GDM1 (cell line): ENCODE data around the gene NFXL1.
A peak's percentile ranks its signal among the peaks of the same experiment; 100 is the strongest.

Experiments
- DNase-seq: peaks from one replicate; lab custom pipeline; 2025; lab: John Stamatoyannopoulos, UW

The NFXL1 gene

DNA sequence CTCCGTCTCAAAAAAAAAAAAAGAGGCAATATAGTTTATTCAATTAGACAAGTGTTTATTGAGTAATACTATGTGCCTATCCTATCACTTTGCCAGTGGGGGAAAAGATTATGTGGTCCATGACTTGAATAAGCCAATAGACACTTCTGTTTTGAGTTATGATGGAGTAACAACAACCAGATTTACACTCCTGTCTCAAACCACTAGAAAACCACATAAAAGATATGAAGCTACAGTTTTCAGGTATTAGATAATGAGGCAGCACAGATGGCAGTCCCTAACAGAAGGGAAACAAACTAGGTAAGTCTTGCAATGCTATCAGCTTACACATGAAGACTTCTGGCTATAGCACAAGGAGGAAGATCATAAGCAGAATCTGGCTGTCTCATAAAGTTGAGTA, 22.5 kb downstream of the NFXL1 start:
- no peak for DNase-seq

DNA sequence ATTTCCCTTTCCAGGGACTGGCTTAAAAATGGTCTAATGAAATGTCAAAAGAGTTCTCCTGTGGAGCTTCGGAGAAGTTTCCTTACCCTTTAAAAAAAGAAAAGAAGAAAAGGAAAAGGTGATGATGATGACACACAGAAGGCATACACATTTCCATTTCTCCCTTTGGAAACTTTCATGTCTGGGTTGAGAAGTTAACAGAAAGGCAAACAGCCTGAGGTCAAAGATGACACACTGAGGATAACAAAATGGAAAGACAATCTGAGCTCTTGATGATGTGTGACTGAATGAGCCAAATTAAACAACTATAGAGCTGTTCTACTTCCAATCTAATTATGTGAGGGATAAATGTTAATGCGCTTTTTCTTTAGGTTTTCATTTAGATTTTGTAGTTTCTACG, 32.2 kb downstream of the NFXL1 start:
- DNase-seq, result no peak

- DNase-seq, result no peak
These were observed 34.9 kb downstream of the NFXL1 start for GRCh38 chr4:47879458-47879857.

- DNase-seq, result no peak
These were observed 37.4 kb downstream of the NFXL1 start for GRCh38 chr4:47876784-47877546.

- no peak for DNase-seq
These were observed 38.1 kb downstream of the NFXL1 start for GRCh38 chr4:47876310-47876709.

DNA sequence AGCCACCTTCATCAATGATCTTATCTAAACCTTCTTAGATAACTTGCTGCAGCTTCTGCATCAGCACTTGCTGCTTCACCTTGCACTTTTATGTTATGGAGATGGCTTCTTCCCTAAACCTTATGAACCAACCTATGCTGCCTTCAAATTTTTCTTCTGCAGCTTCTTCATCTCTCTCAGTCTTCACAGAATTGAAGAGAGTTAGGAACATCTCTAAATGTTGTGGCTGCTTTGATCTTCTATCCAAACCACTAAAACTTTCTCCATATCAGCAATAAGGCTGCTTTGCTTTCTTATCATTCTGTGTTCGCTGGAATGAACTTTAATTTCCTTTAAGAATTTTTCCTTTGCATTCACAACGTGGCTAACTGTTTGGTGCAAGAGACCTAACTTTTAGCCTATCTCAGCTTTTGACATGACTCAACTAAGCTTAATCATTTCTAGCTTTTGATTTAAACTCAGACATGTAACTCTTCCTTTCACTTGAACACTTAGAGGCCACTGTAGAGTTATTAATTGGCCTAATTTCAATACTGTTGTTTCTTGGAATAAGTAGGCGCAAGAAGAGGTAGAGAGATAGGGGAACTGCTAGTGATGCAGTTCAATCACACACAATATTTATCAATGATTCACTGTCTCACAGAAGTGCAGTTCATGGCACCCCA, 40.4 kb downstream of the NFXL1 start:
- DNase-seq, result no peak

DNA sequence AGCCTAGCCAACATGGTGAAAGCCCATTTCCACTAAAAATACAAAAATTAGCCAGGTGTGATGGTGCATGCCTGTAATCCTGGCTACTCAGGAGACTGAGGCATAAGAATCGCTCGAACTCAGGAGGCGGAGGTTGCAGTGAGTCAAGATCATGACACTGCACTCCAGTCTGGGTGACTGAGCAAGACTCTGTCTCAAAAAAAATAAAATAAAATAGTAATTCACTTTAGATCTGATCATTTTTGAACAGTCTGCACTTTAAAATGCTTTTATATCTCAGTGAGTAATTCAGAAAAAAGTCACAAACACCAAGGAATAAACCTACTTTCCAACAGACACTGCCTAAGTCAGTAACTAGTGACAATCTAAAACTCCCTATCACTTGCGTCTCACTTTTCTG, 50.9 kb downstream of the NFXL1 start:
- DNase-seq, result no peak

- no peak for DNase-seq
These were observed 52.1 kb downstream of the NFXL1 start for GRCh38 chr4:47862297-47862696.

GRCh38 chr4:47860305-47860704, 54.1 kb downstream of the NFXL1 start:
- DNase-seq, result no peak

GRCh38 chr4:47858006-47858405, 56.4 kb downstream of the NFXL1 start:
- DNase-seq, result no peak

- DNase-seq, result no peak
These were observed 57.7 kb downstream of the NFXL1 start for GRCh38 chr4:47856713-47857112.

DNA sequence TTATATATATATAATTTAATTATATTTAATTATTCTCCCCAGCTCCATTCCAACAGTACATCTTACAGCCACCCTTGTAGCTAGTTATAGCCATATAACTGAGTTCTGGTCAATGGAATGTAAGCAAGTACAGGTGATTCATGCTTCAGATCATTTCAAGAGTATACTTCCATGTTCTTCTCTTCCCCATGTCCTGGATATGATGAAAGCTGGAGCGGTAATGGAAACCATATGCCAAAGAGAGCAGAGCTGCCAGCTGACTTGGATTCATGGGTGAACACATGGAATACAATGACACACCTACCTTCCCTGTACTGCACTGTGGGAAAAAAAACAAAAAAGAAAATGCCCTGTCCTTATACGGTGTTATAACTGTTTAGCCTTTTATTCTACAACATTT, 59.0 kb downstream of the NFXL1 start:
- DNase-seq, result no peak

DNA sequence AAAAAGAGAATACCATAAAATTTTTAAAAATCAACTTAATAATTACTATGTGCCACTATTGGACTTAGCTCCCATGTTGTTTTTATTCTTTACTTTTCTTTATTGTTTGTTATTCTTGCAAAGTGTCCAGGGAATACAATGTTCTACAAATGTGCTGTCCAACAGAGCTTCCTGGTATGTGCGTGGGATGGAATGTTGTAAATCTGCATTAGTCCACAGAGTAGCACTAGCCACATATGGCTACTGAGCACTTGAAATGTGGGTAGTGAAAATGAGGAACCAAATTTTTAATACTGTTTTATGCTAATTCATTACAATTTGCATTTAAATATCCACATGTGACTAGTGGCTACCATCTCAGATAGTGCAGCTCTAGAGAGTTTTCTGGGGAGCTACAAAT, 62.2 kb downstream of the NFXL1 start:
- DNase-seq, result no peak

GRCh38 chr4:47849466-47849865, 64.9 kb downstream of the NFXL1 start:
- no peak for DNase-seq

DNA sequence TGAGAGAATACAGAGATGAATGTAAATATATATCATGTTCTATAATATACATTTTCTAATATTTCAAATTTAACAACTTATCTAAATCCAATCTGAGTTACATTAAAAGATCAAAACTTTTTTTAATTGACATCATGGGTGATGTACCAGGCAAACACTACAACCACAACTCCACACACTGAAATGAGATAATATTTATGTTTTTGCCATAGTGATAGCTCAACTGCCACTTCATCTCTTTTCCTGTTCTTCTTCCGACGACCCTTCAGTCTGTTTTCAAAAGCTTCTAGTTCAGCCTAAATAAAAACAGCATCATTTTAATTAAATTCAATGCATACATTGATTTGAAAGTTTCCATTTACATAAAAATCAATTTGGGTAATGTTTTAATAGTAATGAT, 66.3 kb downstream of the NFXL1 start:
- DNase-seq, result no peak

- DNase-seq, result no peak
These were observed 71.4 kb downstream of the NFXL1 start for GRCh38 chr4:47842985-47843384.

DNA sequence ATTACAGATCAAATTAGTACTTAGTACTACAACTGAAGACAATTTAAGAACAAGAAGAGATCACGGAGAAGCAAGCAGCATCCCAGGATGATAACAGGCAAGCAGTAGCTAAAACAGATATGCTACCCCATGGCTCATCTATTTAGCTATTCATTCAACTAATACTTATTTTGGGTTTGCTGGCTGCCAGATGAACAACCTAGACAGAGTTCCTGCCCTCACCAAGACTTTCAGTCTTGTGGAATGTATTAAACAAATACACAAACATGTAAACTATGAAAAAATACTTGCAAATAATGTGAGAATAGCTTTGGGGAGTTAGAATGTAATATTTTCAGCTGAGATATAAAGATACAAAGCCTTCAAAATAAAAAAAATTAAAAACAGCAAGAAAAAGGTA, 74.1 kb downstream of the NFXL1 start:
- no peak for DNase-seq

DNA sequence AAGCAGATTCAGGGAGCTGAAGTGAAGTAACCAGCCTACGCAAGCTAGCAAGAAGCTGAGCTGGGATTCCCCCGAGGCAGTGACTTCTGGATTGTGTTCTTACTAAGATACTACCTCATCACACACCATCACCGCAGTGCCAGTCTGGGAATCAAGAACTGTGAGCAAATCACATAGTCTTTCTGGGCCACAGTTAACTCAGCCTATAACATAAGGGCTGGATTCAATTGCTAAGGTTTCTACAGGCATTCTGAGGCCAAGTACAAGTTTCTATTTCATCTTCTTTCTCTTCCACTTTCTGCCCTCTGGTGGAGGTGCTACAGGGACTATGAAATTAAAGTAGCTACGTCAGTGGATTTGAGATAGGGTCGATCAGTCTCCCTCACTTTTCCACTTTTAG, 75.1 kb downstream of the NFXL1 start:
- no peak for DNase-seq

DNA sequence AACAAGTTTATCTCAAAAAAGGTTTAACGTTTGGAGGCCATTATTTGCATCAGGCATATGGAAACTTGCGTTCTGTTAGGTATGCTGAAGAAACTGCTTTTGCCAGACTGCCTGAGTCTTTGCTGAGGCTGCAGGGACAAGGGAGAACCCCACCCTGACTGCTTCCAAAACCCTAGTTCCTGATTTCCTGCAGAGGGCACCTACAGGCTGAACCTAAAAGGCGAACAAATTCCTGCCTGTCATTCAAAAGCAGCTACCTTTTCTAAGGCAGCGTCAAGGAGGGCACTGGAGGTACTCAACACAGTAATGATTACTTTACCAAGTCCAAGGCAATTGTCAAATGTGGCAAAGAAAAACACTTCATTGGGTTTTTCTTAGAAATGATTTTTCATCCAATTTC, 75.9 kb downstream of the NFXL1 start:
- no peak for DNase-seq

DNA sequence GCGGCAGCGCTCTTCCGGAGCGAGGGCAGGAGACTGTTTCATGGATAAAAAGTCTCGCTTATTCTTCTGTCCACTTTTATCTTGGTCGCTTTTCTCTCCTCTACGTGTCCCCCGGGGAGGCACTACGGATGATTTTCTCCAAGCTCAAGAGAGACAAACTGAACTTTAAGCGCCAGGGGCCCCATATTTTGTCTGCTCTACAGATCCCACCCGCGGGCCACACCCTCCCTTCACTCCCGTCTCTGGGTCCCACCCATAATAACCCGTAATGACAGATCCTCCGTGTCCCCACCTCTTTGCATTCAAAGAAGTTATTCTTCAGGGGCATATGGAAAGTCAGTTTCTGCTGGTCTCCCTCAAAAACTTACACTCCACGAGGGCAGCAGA, 76.5 kb downstream of the NFXL1 start, which contains the start of gene CORIN:
Gene CORIN (minus strand): TSS at position 160 of the 387 bp plus-strand sequence. CDS start 118 bp downstream, at position 42.
- DNase-seq, result no peak

DNA sequence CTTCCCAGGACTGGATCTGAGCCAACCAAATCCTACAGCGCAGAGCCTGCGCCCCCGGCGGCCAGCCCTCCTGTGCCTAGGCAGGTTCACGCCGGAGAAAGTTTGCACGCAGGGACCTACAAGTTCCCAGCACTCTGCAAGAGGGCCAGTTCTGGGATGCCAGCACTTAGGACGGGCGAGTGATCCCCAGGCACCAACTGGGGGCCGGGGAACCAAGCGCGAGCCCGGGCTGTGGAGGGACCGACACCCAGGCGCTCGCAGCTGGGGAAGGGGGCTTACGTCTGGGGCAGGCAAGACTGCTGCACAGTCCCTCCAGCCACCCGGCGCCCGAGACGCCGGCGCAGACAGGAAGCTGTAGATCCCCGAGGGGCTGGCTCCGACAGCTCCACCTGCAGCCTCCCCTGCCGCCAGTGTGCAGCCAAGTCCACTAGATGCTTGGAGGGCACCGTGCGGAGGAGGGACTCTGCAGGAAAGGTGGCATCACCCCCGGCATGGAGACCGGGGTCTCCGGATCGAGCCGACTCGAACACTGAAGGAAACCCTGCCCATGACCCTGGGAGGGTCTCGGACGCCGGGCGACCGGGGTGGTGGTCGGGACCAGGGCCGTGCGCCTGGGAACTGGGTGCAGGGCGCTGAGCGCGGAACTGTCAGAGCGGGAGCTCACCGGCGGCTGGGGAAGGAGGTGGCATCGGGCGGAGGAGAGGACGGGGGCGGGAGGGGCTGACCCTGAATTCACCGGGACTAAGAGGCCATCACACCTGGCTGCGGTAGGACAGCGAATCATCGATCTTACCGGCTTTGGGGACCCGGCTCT, 77.1 kb downstream of the NFXL1 start:
- no peak for DNase-seq

DNA sequence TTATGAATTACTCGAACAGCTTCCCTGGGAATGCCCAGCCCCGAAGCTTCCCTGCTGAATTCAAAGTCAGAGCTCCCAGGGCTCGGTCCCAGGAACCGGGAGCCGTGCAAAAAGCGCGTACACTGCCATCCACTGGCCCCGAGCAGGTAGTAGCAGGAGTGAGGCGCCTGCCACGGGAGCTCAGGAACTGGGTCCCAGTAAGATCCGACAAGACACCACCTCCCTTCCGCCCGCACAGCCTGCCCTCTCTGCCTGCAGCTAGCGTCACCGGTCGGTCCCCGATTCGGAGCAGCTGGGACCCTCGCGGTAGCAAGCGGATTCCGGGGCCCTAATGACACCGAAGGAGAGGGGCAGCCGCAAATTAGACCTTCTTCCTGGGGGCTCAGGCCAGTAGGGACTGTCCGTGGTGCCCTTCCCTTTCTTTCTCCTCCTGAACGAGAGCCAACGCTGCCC, 77.7 kb downstream of the NFXL1 start:
- DNase-seq, result peak; percentile 35

DNA sequence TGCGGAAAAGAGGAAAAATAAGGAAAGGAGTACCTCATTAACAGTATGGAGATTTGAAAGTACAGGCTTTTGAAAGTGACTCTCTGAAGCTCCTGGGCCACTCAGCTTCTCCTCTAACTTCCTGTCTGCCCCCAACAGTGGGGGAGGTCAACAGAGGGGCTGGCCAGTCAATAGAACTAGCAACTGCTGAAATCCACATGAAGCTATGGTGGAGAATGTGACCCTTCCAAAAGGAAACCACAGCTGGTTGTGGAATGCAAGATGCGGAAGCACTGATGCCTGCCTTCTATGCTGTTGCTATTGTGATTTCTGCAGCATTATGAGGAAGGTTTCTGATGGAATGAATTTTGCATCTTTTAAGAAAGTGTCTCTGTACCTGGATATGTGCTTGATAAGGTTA, 78.9 kb downstream of the NFXL1 start:
- DNase-seq, result no peak
